D721Med (cell line): ENCODE measurements around the gene GLRX5.
"Not testable (repeated sequence)": the region's sequence is repeated elsewhere in the genome, so short reads cannot be mapped to it uniquely, and the experiment has no call there.

Source experiments
- DNase-seq: peaks from one replicate; pipeline ENCODE4 v3.0.0; 2011; ENCODE audit warnings: low spot score; ENCODE audit not compliant: insufficient read length
- FAIRE-seq: peaks from 2 replicates; lab custom pipeline; 2011; peaks lifted over from hg19 to GRCh38; lab: Jason Lieb, UNC
- TF ChIP-seq, protein P1 (sequence below): IDR thresholded peaks from 2 replicates; pipeline ENCODE4 v1.5.1; 2012; ENCODE audit warnings: mild to moderate bottlenecking, control low read depth; ENCODE audit not compliant: insufficient read depth; ENCODE audit errors: missing control alignments

GLRX5 gene

GRCh38 chr14:95562892-95563685, 28.2 kb downstream of the GLRX5 start:
- DNase-seq (no peak), FAIRE-seq (no peak)
- TF ChIP-seq, protein P1, sequence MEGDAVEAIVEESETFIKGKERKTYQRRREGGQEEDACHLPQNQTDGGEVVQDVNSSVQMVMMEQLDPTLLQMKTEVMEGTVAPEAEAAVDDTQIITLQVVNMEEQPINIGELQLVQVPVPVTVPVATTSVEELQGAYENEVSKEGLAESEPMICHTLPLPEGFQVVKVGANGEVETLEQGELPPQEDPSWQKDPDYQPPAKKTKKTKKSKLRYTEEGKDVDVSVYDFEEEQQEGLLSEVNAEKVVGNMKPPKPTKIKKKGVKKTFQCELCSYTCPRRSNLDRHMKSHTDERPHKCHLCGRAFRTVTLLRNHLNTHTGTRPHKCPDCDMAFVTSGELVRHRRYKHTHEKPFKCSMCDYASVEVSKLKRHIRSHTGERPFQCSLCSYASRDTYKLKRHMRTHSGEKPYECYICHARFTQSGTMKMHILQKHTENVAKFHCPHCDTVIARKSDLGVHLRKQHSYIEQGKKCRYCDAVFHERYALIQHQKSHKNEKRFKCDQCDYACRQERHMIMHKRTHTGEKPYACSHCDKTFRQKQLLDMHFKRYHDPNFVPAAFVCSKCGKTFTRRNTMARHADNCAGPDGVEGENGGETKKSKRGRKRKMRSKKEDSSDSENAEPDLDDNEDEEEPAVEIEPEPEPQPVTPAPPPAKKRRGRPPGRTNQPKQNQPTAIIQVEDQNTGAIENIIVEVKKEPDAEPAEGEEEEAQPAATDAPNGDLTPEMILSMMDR: no peak

GRCh38 chr14:95564060-95564459, 29.2 kb downstream of the GLRX5 start:
- no peak for DNase-seq

GRCh38 chr14:95569440-95569839, 34.6 kb downstream of the GLRX5 start:
- TF ChIP-seq, protein P1: no peak
- FAIRE-seq: no peak

More at GRCh38 chr14:95564060-95564459, 29.2 kb downstream of the GLRX5 start:
- no peak for FAIRE-seq
- TF ChIP-seq, protein P1: no peak

GRCh38 chr14:95573313-95573712, 38.5 kb downstream of the GLRX5 start:
- TF ChIP-seq, protein P1: no peak
- no peak for FAIRE-seq
- no peak for DNase-seq

More at GRCh38 chr14:95569440-95569839, 34.6 kb downstream of the GLRX5 start:
- DNase-seq: no peak

DNA sequence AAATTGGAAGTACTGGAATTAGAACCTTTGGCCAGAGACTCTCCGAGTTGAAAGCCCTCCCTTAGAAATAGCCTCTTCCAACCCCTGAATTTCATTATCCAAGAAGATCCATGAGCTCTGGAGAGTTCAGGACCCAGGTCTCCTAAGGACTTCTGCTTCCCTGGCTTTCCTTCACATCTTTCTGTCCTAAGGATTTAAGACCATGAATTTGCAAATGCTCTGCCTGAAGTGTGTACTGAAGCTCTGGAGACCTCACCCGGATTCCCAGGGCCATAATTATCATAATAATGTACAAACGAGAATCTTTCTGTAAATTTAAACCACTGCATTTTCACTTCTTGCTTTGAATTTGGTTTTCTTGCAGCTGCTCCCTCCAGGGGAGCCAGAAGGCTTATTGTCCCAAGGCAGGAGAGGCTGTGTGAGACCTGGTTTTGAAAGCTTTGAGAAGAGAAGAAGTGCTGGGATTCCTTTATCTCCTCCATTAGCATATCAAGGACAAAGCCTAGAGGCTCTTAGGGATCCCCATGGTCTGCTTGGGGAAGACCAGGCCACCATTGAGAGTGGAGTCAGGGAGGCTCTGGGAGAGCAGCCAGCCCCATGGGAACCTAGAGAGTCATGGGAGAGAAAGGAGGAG, 41.1 kb downstream of the GLRX5 start:
- DNase-seq (no peak), FAIRE-seq (no peak)
- TF ChIP-seq, protein P1: no peak

GRCh38 chr14:95577067-95577800, 42.4 kb downstream of the GLRX5 start:
- FAIRE-seq (no peak), DNase-seq (no peak)
- TF ChIP-seq, protein P1: no peak

- DNase-seq: no peak
- no peak for FAIRE-seq
- TF ChIP-seq, protein P1: no peak
Observed at GRCh38 chr14:95577870-95578269, 43.0 kb downstream of the GLRX5 start.

DNA sequence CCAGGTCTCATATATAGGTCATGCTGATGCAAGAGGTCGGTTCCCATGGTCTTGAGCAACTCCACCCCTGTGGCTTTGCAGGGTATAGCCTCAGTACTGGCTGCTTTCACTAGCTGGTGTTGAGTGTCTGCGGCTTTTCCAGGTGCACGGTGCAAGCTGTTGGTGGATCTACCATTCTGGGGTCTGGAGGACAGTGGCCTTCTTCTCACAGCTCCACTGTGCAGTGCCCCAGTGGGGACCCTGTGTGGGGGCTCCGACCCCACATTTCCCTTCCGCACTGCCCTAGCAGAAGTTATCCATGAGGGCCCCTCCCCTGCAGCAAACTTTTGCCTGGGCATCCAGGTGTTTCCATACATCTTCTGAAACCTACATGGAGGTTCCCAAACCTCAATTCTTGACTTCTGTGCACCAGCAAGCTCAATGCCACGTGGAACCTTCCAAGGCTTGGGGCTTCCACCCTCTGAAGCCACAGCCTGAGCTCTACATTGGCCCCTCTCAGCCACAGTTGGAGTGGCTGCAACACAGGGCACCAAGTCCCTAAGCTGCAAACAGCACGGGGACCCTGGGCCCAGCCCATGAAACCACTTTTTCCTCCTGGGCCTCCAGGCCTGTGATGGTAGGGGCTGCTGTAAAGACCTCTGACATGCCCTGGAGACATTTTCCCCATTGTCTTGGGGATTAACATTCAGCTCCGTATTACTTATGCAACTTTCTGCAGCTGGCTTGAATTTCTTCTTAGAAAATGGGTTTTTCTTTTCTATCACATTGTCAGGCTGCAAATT, 49.2 kb downstream of the GLRX5 start:
- not testable (repeated sequence) for DNase-seq, FAIRE-seq
